NCI-H774 (cell line): ENCODE measurements around the gene CD27.
"Not testable (repeated sequence)": the region's sequence is repeated elsewhere in the genome, so short reads cannot be mapped to it uniquely, and the experiment has no call there.

Source experiments
- DNase-seq: peaks from one replicate; lab custom pipeline; 2025; lab: John Stamatoyannopoulos, UW

Gene CD27

DNA sequence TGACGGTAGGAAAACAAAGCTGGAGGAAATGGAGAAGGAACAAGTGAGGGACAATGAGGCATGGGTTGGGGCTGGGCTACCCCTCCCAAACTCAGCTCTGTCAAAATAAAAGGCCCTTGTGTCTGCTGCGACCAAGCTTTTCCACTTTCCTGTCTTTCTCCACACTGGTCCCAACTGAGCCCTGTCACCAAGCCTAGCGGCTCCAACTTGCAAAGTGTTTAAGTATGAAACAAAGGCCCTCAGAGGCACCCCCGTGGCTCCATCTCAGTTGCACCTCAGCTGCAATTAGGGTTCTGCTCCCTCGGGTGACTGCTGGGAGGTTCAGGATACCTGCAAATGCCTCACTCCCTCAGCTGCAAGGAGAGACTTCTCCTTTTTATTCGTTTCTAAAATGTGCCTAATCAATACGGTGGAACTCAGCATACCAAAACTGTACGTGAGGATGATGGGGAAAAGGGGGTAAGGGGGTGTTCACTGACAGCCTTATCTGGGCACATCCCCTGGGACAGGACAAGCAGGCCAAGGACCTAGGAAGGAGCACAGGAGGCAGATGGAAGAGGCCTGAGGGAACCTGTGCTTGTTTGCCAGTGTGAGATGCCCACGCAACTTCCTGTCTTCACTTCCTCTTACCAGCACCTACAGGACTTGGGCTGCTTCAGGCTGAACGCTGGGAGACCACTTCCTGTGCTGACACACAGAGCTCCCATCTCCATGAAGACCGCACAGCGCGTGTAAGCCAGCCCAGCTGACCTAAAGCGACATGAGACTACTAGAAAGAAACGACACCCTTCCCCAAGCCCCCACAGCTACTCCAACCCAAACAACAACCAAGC lies 16.9 kb downstream of the CD27 start:
- DNase-seq = no peak

DNA sequence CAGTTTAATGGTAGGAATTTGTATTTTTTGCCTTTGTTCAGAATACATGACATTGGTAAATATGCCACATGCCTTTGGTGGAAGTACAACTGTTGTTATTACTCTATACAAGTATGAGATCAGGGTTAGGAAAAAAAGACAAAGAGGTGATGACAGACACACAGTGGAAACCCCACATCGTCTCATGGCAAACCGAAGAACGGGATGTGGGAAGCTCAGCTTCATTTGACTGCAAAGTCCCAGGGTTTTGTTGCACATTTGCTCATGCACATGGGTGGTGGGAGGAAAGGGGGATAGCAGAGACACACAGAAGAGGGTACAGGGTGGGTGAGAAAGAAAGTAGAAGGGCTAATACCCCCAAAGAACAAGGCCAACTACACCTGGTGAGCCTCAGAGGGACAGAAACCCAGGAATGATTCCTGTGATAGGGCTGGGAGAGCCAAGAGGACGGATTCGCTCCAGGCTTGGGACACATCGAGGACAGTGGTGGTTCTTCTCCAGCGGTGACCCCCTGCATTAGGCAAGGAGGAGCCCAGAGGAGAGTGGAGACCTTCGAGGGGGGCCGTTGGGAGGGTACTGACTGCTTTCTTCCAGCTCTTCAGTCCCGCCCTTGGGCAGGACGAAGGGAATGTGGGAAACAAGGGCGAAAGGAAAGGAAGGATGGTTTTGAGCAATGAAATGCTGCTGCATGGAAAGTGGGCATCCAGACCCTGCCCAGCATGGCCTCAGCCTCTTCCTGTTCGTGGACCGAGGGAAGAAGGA lies 17.7 kb downstream of the CD27 start:
- DNase-seq = no peak

DNA sequence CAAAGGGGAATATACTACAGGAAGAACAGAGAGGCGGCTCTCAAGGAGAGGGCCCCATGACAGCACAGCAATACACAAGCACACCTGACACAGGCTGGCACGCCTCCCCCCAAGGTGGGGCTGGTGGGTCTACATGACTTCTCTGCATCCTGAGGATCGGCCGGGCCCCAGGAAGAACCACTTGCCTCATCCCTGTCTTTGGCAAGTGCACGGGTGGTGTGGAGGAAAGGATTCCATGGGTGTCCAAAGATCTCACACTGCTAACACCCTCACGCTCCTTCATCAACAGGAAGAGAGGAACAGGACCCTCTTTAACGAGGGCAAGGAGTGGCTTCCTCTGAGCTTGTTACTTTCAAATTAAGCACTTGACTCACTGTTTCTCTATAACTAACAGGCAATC lies 18.5 kb downstream of the CD27 start:
- DNase-seq = no peak

- DNase-seq = no peak
These were observed 19.1 kb downstream of the CD27 start for GRCh38 chr12:6463858-6464257.

DNA sequence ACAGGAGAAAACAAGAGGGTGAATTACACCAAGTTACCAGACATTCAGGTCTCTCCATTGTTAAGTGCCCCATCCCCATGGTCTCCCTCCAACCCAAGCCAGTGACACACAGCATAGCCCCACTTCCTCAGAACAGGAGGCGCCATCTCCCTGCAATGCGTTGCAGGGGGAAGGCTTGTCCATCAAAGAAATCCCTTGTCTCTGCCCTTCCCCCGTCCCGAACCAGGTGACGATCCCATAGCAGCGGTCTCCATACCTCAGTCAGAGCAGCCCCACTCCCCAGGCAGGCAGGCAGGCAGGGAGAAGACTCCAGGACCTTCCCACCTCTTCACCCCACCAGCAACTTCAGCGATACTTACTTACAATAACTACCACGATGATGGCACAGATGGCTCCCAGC lies 19.8 kb downstream of the CD27 start:
- no peak for DNase-seq

- peak; percentile 46 for DNase-seq
These were observed 20.9 kb downstream of the CD27 start for GRCh38 chr12:6465467-6466183.

- no peak for DNase-seq
These were observed 21.4 kb downstream of the CD27 start for GRCh38 chr12:6466184-6466573.

DNA sequence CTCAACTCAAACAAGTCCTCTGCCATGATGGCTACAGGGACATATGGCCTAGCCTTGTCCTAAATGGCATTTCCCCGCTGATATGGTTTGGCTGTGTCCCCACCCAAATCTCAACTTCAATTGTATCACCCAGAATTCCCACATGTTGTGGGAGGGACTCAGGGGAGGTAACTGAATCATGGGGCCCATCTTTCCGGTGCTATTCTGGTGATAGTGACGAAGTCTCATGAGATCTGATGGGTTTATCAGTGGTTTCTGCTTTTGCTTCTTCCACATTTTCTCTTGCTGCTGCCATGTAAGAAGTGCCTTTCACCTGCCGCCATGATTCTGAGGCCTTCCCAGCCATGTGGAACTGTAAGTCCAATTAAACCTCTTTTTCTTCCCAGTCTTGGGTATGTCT lies 22.0 kb downstream of the CD27 start:
- not testable (repeated sequence) for DNase-seq

DNA sequence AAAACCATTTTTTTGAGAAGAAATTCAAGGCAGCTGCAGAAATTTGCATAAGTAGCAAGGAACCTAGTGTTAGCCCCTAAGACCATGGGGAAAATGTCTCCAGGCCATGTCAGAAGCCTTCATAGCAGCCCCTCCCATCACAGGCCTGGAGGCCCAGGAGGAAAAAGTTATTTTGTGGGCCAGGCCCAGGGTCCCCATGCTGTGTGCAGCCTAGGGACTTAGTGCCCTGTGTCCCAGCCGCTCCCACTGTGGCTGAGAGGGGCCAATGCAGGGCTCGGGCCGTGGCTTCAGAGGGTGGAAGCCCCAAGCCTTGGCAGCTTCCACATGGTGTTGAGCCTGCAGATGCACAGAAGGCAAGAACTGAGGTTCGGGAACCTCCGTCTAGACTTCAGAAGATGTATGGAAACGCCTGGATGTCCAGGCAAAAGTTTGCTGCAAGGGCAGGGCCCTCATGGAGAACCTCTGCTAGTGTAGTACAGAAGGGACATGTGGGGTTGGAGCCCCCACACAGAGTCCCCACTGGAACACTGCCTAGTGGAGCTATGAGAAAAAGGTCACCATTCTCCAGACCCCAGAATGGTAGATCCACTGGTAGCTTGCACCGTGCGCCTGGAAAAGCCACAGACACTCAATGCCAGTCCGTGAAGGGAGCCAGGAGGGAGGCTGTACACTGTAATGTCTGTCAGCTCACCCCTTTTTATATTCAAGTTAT lies 23.0 kb downstream of the CD27 start:
- not testable (repeated sequence) for DNase-seq

GRCh38 chr12:6468283-6468575 lies 23.5 kb downstream of the CD27 start:
- DNase-seq = no peak

DNA sequence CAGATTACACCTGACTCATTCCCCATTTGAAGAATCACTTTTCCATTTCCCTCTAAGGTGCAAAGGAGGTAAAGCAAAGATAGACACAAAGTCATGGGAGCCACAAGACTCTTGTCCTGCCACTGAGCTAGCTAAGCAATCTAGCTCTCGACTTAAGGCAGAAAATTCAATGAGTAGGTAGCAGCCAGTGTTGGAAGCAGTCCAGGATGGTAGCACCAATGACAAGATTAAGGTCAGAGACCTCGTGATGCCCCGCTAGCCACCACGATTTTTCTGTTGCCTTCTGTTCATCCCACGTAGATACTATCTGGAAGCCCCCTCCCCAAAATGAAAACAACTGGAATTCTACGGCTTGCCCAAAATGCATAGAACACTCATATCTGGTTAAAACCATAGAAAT lies 24.3 kb downstream of the CD27 start:
- no peak for DNase-seq

DNA sequence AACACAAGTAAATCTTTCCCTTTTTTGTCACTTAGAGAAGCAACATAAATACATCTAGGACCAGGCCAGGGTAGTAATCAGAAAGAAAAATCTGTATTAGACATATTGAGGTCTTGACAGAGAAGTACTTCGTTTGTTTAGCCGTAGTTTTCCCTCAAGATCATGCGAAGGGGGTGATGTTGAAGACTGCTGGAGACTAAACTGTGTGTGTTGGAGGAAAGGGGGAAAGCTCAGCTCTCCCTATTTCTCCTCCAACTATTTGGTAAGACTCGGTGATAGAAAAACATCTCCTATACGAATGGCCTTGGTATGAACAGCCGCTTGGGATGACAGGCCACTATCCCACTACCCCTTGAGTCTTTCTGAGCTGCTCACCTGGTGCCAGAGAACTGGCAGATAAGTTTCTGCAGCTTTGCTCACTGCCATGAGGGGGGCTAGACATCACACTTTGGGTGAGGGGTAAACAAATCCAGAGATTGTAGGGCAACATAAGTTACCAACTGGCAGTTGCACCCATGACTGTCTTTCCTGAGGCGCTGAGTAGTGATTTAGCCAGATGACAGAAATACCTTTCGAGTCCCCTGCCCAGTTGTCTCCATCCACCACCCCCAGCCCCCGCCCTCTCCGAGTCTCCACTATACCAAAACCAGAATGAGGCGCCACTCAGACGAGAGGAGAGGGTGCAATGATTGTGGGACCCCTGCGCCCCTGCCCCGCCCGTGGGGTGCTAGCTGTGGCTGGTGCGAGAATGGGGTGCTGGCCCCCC lies 25.0 kb downstream of the CD27 start:
- DNase-seq = no peak

- DNase-seq = peak; percentile 99
These were observed 25.8 kb downstream of the CD27 start, which contains the start of gene VAMP1 for GRCh38 chr12:6470375-6471163. Gene VAMP1, minus strand, starts transcription at chr12:6470677. Its CDS starts 146 bp downstream, at chr12:6470531.

DNA sequence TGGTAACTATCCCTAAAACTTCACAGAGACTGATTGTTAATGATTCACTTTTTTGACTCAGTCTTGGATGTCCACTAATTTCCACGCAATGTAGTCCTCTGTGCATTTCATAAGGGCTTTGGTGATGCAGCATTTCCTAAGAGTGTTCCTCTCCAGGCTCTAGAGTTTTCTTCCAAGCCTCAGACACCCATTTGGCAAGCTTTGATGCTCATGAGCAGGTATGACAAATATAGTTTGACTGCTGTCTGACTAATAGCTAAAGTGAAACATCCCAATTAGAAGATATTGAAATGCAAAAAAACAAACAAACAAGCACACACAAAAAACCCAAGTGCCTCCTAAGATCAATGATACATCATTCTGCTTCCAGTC lies 27.2 kb downstream of the CD27 start:
- DNase-seq = no peak

- DNase-seq = no peak
These were observed 27.7 kb downstream of the CD27 start for GRCh38 chr12:6472491-6472890.

DNA sequence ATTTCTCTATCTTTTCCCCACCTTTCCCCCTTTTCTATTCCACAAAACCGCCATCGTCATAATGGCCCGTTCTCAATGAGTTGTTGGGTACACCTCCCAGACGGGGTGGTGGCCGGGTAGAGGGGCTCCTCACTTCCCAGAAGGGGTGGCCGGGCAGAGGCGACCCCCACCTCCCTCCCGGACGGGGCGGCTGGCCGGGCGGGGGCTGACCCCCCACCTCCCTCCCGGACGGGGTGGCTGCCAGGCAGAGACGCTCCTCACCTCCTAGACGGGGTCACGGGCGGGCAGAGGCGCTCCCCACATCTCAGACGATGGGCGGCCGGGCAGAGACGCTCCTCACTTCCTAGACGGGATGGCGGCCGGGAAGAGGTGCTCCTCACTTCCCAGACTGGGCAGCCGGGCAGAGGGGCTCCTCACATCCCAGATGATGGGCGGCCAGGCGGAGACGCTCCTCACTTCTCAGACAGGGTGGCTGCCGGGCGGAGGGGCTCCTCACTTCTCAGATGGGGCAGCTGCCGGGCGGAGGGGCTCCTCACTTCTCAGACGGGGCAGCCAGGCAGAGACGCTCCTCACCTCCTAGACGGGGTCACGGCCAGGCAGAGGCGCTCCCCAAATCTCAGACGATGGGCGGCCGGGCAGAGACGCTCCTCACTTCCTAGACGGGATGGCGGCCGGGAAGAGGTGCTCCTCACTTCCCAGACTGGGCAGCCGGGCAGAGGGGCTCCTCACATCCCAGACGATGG lies 30.6 kb downstream of the CD27 start:
- not testable (repeated sequence) for DNase-seq

- DNase-seq = no peak
These were observed 31.7 kb downstream of the CD27 start for GRCh38 chr12:6476489-6476888.

DNA sequence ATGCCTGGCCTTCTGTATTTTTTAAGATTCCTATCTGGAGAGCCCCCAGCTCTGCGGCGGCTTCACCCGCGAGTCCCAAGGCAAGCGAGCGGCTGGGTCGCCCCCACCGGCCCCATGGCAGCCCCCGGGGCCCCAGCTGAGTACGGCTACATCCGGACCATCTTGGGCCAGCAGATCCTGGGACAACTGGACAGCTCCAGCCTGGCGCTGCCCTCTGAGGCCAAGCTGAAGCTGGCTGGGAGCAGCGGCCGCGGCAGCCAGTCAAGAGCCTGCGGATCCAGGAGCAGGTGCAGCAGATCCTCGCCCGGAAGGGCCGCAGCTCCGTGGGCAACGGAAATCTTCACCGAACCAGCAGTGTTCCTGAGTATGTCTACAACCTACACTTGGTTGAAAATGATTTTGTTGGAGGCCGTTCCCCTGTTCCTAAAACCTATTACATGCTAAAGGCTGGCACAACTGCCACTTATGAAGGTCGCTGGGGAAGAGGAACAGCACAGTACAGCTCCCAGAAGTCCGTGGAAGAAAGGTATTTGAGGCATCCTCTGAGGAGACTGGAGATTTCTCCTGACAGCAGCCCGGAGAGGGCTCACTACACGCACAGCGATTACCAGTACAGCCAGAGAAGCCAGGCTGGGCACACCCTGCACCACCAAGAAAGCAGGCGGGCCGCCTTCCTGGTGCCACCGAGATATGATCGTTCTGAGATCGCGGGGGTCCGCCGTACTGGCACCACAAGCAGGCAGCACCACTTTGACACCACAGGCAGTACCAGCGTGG lies 33.0 kb downstream of the CD27 start:
- DNase-seq = not testable (repeated sequence)

GRCh38 chr12:6478416-6478815 lies 33.7 kb downstream of the CD27 start:
- DNase-seq = no peak
